ENCODE data around the gene NF1.

The NF1 gene

GRCh38 chr17:31130286-31131224 is 35.8 kb downstream of the NF1 start:
- Histone ChIP-seq H3K27ac (ENCODE audit: low read length) (no peak overlapping the region), H3K79me2 (ENCODE audit: low read length) (no peaks in the 10 kb centered on the region)
- no peak for TF ChIP-seq EZH2phosphoT487 (IDR thresholded peaks at IDR 0.05; ENCODE audit: low read length)

GRCh38 chr17:31131299-31131698 is 36.5 kb downstream of the NF1 start:
- Histone ChIP-seq H3K27me3 (replicated peaks; ENCODE audit: insufficient read depth, low read length) (no peaks in the 10 kb centered on the region), H3K4me3 (ENCODE audit: low read length) (no peak overlapping the region), H3K9me2 (replicated peaks; ENCODE audit: insufficient read depth, low read length) (no peaks in the 10 kb centered on the region), H3K9me3 (replicated peaks; ENCODE audit: insufficient read depth, low read length) (no peaks in the 10 kb centered on the region), H3K79me2 (ENCODE audit: low read length) (no peaks in the 10 kb centered on the region), H3K4me2 (ENCODE audit: low read depth, low read length) (no peak overlapping the region), H3K27ac (ENCODE audit: low read length) (no peak overlapping the region), H3K4me1 (ENCODE audit: low read length) (no peaks in the 10 kb centered on the region), H4K20me1 (ENCODE audit: insufficient read depth, low read length) (no peaks in the 10 kb centered on the region), H3K36me3 (replicated peaks; ENCODE audit: insufficient read depth, low read length) (no peaks in the 10 kb centered on the region), H2AFZ (ENCODE audit: low read length) (no peak overlapping the region), H3F3A (ENCODE audit: insufficient read depth, low read length) (no peaks in the 10 kb centered on the region), H3K9ac (ENCODE audit: low read length) (no peak overlapping the region)
- DNase-seq, result no peak
- TF ChIP-seq EZH2phosphoT487 (IDR thresholded peaks at IDR 0.05; ENCODE audit: low read length), result no peak
- TF ChIP-seq EZH2 (optimal IDR thresholded peaks at IDR 0.05; ENCODE audit: low read depth, low read length), result no peak
- no peak for TF ChIP-seq CTCF (IDR thresholded peaks at IDR 0.05; ENCODE audit: low read length)

More at GRCh38 chr17:31130286-31131224, 35.8 kb downstream of the NF1 start:
- Histone ChIP-seq H3K4me2 (ENCODE audit: low read depth, low read length) (no peak overlapping the region), H3K27me3 (replicated peaks; ENCODE audit: insufficient read depth, low read length) (no peaks in the 10 kb centered on the region), H3K9ac (ENCODE audit: low read length) (no peak overlapping the region), H3K4me3 (ENCODE audit: low read length) (no peak overlapping the region), H3F3A (ENCODE audit: insufficient read depth, low read length) (no peaks in the 10 kb centered on the region), H4K20me1 (ENCODE audit: insufficient read depth, low read length) (no peaks in the 10 kb centered on the region), H3K4me1 (ENCODE audit: low read length) (no peaks in the 10 kb centered on the region), H3K36me3 (replicated peaks; ENCODE audit: insufficient read depth, low read length) (no peaks in the 10 kb centered on the region), H3K9me3 (replicated peaks; ENCODE audit: insufficient read depth, low read length) (no peaks in the 10 kb centered on the region), H3K9me2 (replicated peaks; ENCODE audit: insufficient read depth, low read length) (no peaks in the 10 kb centered on the region), H2AFZ (ENCODE audit: low read length) (no peak overlapping the region)
- DNase-seq, result no peak

GRCh38 chr17:31132977-31133376 is 38.2 kb downstream of the NF1 start:
- no peaks in the 10 kb centered on the region for H3K9me2 ChIP-seq (replicated peaks; ENCODE audit: insufficient read depth, low read length)
- H3K27me3 ChIP-seq (replicated peaks; ENCODE audit: insufficient read depth, low read length), result no peaks in the 10 kb centered on the region
- no peaks in the 10 kb centered on the region for H3K9me3 ChIP-seq (replicated peaks; ENCODE audit: insufficient read depth, low read length)
- H3K9ac ChIP-seq (ENCODE audit: low read length), result no peak overlapping the region
- TF ChIP-seq CTCF (IDR thresholded peaks at IDR 0.05; ENCODE audit: low read length), result no peak
- no peak for TF ChIP-seq EZH2 (optimal IDR thresholded peaks at IDR 0.05; ENCODE audit: low read depth, low read length)
- TF ChIP-seq EZH2phosphoT487 (IDR thresholded peaks at IDR 0.05; ENCODE audit: low read length), result no peak
- no peaks in the 10 kb centered on the region for H3K4me1 ChIP-seq (ENCODE audit: low read length)
- no peaks in the 10 kb centered on the region for H4K20me1 ChIP-seq (ENCODE audit: insufficient read depth, low read length)
- no peak overlapping the region for H3K27ac ChIP-seq (ENCODE audit: low read length)
- no peak overlapping the region for H3K4me3 ChIP-seq (ENCODE audit: low read length)
- no peak overlapping the region for H3K4me2 ChIP-seq (ENCODE audit: low read depth, low read length)
- no peak for DNase-seq
- no peak overlapping the region for H2AFZ ChIP-seq (ENCODE audit: low read length)
- H3K79me2 ChIP-seq (ENCODE audit: low read length), result no peaks in the 10 kb centered on the region
- H3K36me3 ChIP-seq (replicated peaks; ENCODE audit: insufficient read depth, low read length), result no peaks in the 10 kb centered on the region
- no peaks in the 10 kb centered on the region for H3F3A ChIP-seq (ENCODE audit: insufficient read depth, low read length)

- no peaks in the 10 kb centered on the region for H4K20me1 ChIP-seq (ENCODE audit: insufficient read depth, low read length)
Measured at GRCh38 chr17:31134576-31134975, 39.8 kb downstream of the NF1 start.

More at GRCh38 chr17:31134576-31134975, 39.8 kb downstream of the NF1 start:
- Histone ChIP-seq H3K9me2 (replicated peaks; ENCODE audit: insufficient read depth, low read length) (no peaks in the 10 kb centered on the region), H3K79me2 (ENCODE audit: low read length) (no peaks in the 10 kb centered on the region), H3K4me3 (ENCODE audit: low read length) (no peak overlapping the region), H3F3A (ENCODE audit: insufficient read depth, low read length) (no peaks in the 10 kb centered on the region), H3K4me1 (ENCODE audit: low read length) (no peaks in the 10 kb centered on the region), H3K27ac (ENCODE audit: low read length) (no peak overlapping the region), H3K36me3 (replicated peaks; ENCODE audit: insufficient read depth, low read length) (no peaks in the 10 kb centered on the region), H3K27me3 (replicated peaks; ENCODE audit: insufficient read depth, low read length) (no peaks in the 10 kb centered on the region), H3K9ac (ENCODE audit: low read length) (no peak overlapping the region), H2AFZ (ENCODE audit: low read length) (no peak overlapping the region), H3K4me2 (ENCODE audit: low read depth, low read length) (no peak overlapping the region), H3K9me3 (replicated peaks; ENCODE audit: insufficient read depth, low read length) (no peaks in the 10 kb centered on the region)
- TF ChIP-seq CTCF (IDR thresholded peaks at IDR 0.05; ENCODE audit: low read length), result no peak
- no peak for TF ChIP-seq EZH2phosphoT487 (IDR thresholded peaks at IDR 0.05; ENCODE audit: low read length)
- no peak for TF ChIP-seq EZH2 (optimal IDR thresholded peaks at IDR 0.05; ENCODE audit: low read depth, low read length)
- DNase-seq, result no peak
